DOHH2 (cell line): ENCODE data around the gene NPEPL1.
A peak's percentile ranks its signal among the peaks of the same experiment; 100 is the strongest.

Experiments used
- H3F3A ChIP-seq: fragments of 200-600 bp; sonication (generic), shearing (Covaris generic); 2 replicates; pipeline ENCODE4 v1.6.0; 2016; ENCODE audit warnings: antibody characterized with exemption, mild to moderate bottlenecking; ENCODE audit not compliant: control insufficient read depth, insufficient read depth
- H3K27ac ChIP-seq: fragments of 200-600 bp; sonication (generic); 2 replicates; pipeline ENCODE4 v1.5.1; 2014; ENCODE audit warnings: low read depth, mild to moderate bottlenecking, low read length, moderate library complexity
- H3K27me3 ChIP-seq: fragments of 200-600 bp; sonication (generic); 2 replicates; pipeline ENCODE4 v1.6.1; 2014; ENCODE audit warnings: mild to moderate bottlenecking, low read length, mixed read lengths; ENCODE audit not compliant: control insufficient read depth
- H3K36me3 ChIP-seq: fragments of 200-600 bp; sonication (generic); 2 replicates; pipeline ENCODE4 v1.6.1; 2014; ENCODE audit warnings: mild to moderate bottlenecking, low read length, moderate library complexity, mixed read lengths; ENCODE audit not compliant: control insufficient read depth
- H3K4me1 ChIP-seq: fragments of 200-600 bp; sonication (generic); 2 replicates; pipeline ENCODE4 v1.6.1; 2014; ENCODE audit warnings: mild to moderate bottlenecking, low read length, mixed read lengths; ENCODE audit not compliant: control insufficient read depth
- H3K4me2 ChIP-seq: fragments of 200-600 bp; sonication (generic); 2 replicates; pipeline ENCODE4 v1.6.0; 2014; ENCODE audit warnings: mild to moderate bottlenecking, low read length, moderate library complexity
- H3K4me3 ChIP-seq: fragments of 200-600 bp; sonication (generic); 2 replicates; pipeline ENCODE4 v1.5.1; 2014; ENCODE audit warnings: mild to moderate bottlenecking, low read length, mixed read lengths
- H3K79me2 ChIP-seq: fragments of 200-600 bp; sonication (generic); 2 replicates; pipeline ENCODE4 v1.6.1; 2014; ENCODE audit warnings: mild to moderate bottlenecking, low read length, mixed read lengths; ENCODE audit not compliant: control insufficient read depth
- H3K9me2 ChIP-seq: fragments of 200-600 bp; sonication (generic); replicated peaks from 2 replicates; pipeline ENCODE4 v1.6.1; 2014; ENCODE audit warnings: mild to moderate bottlenecking, low read length, mixed read lengths; ENCODE audit not compliant: control insufficient read depth
- H3K9me3 ChIP-seq: fragments of 200-600 bp; sonication (generic); 2 replicates; pipeline ENCODE4 v1.6.1; 2014; ENCODE audit warnings: antibody characterized with exemption, low read length, mixed read lengths; ENCODE audit not compliant: control insufficient read depth, insufficient read depth
- H4K20me1 ChIP-seq: fragments of 200-600 bp; sonication (generic); 2 replicates; pipeline ENCODE4 v1.6.0; 2014; ENCODE audit warnings: low read depth, mild to moderate bottlenecking, antibody characterized with exemption, low read length, moderate library complexity; ENCODE audit not compliant: control insufficient read depth, insufficient read depth
- CTCF ChIP-seq: fragments of 200-600 bp; sonication (generic); IDR thresholded peaks from one replicate; pipeline ENCODE4 v1.5.1; 2014; ENCODE audit warnings: antibody characterized with exemption, mild to moderate bottlenecking, low read depth, low read length; ENCODE audit not compliant: poor library complexity, severe bottlenecking
- EZH2phosphoT487 ChIP-seq: fragments of 200-600 bp; sonication (generic); IDR thresholded peaks from 2 replicates; pipeline ENCODE4 v1.6.1; 2017; ENCODE audit warnings: borderline replicate concordance, mild to moderate bottlenecking, antibody characterized with exemption, low read length, moderate library complexity, mixed read lengths

The NPEPL1 gene

GRCh38 chr20:58651559-58651945 lies 41.0 kb upstream of the NPEPL1 start:
- H3K79me2 ChIP-seq, result peaks cover 55% of the 10 kb centered on the region

GRCh38 chr20:58651946-58652605 lies 40.5 kb upstream of the NPEPL1 start:
- H3K4me3 ChIP-seq, result peak overlapping the region; percentile 86
- H3K9me3 ChIP-seq, result no peaks in the 10 kb centered on the region
- H4K20me1 ChIP-seq, result peaks cover 25% of the 10 kb centered on the region
- no peak for TF ChIP-seq EZH2phosphoT487
- no peak for TF ChIP-seq CTCF
- peak overlapping the region; percentile 69 for H3K4me2 ChIP-seq
- H3K27ac ChIP-seq, result peak overlapping the region; percentile 66
- no peaks in the 10 kb centered on the region for H3K9me2 ChIP-seq
- H3K79me2 ChIP-seq, result peaks cover 60% of the 10 kb centered on the region
- H3K36me3 ChIP-seq, result peaks cover 46% of the 10 kb centered on the region
- peaks cover 40% of the 10 kb centered on the region for H3K4me1 ChIP-seq
- H3K27me3 ChIP-seq, result peaks cover 4% of the 10 kb centered on the region; the same call in 1 of the 2 replicates
- no peaks in the 10 kb centered on the region for H3F3A ChIP-seq

More at GRCh38 chr20:58651559-58651945, 41.0 kb upstream of the NPEPL1 start:
- H3F3A ChIP-seq, result no peaks in the 10 kb centered on the region
- no peaks in the 10 kb centered on the region for H3K9me3 ChIP-seq
- H3K36me3 ChIP-seq, result peaks cover 43% of the 10 kb centered on the region
- peak overlapping the region; percentile 86 for H3K4me3 ChIP-seq
- H4K20me1 ChIP-seq, result peaks cover 25% of the 10 kb centered on the region
- TF ChIP-seq EZH2phosphoT487 (no peak), CTCF (no peak)
- peaks cover 40% of the 10 kb centered on the region for H3K4me1 ChIP-seq
- H3K4me2 ChIP-seq, result peak overlapping the region; percentile 69
- H3K27me3 ChIP-seq, result peaks cover 4% of the 10 kb centered on the region; the same call in 1 of the 2 replicates
- no peaks in the 10 kb centered on the region for H3K9me2 ChIP-seq
- peak overlapping the region; percentile 66 for H3K27ac ChIP-seq

- TF ChIP-seq CTCF (no peak), EZH2phosphoT487 (no peak)
- Histone ChIP-seq H3K4me1 (peaks cover 40% of the 10 kb centered on the region), H4K20me1 (peaks cover 25% of the 10 kb centered on the region)
Observed at GRCh38 chr20:58652606-58653294, 39.9 kb upstream of the NPEPL1 start.

More at GRCh38 chr20:58652606-58653294, 39.9 kb upstream of the NPEPL1 start:
- peak overlapping the region; percentile 69 for H3K4me2 ChIP-seq
- H3K79me2 ChIP-seq, result peaks cover 67% of the 10 kb centered on the region
- H3K36me3 ChIP-seq, result peaks cover 47% of the 10 kb centered on the region
- H3K4me3 ChIP-seq, result peak overlapping the region; percentile 86
- peaks cover 4% of the 10 kb centered on the region; the same call in 1 of the 2 replicates for H3K27me3 ChIP-seq
- no peaks in the 10 kb centered on the region for H3K9me2 ChIP-seq
- H3K9me3 ChIP-seq, result no peaks in the 10 kb centered on the region
- no peaks in the 10 kb centered on the region for H3F3A ChIP-seq
- H3K27ac ChIP-seq, result peak overlapping the region; percentile 66
